Caco-2 (cell line): Measurements from ENCODE around the gene DENND1A. TPM values are rescaled to one million over a fixed set of nuclear protein-coding genes. Genes with fewer than 3 reads are reported as not detected.
A peak's percentile ranks its signal among the peaks of the same experiment; 100 is the strongest.

Experiments
- BruUV-seq: library from RNA; stranded (reverse); fragments of 400-500 nt; replicated peaks from 2 replicates; lab custom pipeline; 2021; lab: Mats Ljungman, UMichigan
- CTCF ChIA-PET: fragments of 300-600 bp; sonication (Branson Sonifier 250); formaldehyde crosslinking; loops from one replicate; lab custom pipeline; 2022; ENCODE audit warnings: antibody characterized with exemption; lab: Charles Lee
- POLR2A ChIA-PET: fragments of 300-600 bp; sonication (Branson Sonifier 250); formaldehyde crosslinking; loops from one replicate; lab custom pipeline; 2022; ENCODE audit warnings: antibody characterized with exemption; lab: Charles Lee
- DNase-seq, 2 experiments: peaks; one replicate each; pipeline versions ENCODE4 v3.0.0 to v3.0.0-alpha.2; 2020 to 2022
- H3K27me3 ChIP-seq: replicated peaks from 2 replicates; pipeline ENCODE4 v1.6.0; 2011; ENCODE audit warnings: low read length; ENCODE audit not compliant: control insufficient read depth, insufficient read depth
- H3K36me3 ChIP-seq: 2 replicates; pipeline ENCODE4 v1.5.1; 2011; ENCODE audit warnings: low read length; ENCODE audit not compliant: control insufficient read depth, insufficient read depth
- H3K4me1 ChIP-seq: fragments of 250-450 bp; sonication (Bioruptor Pico); 2 replicates; pipeline ENCODE4 v1.5.1; 2020; ENCODE audit warnings: mild to moderate bottlenecking
- H3K4me3 ChIP-seq: 2 replicates; pipeline ENCODE4 v1.5.1; 2011; ENCODE audit warnings: low read depth, mild to moderate bottlenecking, control low read depth, low read length
- H3K9me3 ChIP-seq: fragments of 250-450 bp; sonication (Bioruptor Pico); 2 replicates; pipeline ENCODE4 v1.5.1; 2020; ENCODE audit warnings: mild to moderate bottlenecking, moderate library complexity
- H3K27ac Mint-ChIP-seq: one replicate; pipeline ENCODE4 v1.8.0; 2022; ENCODE audit warnings: mixed read lengths; ENCODE audit not compliant: unreplicated experiment
- H3K27me3 Mint-ChIP-seq: one replicate; pipeline ENCODE4 v1.8.0; 2022; ENCODE audit warnings: mixed read lengths; ENCODE audit not compliant: insufficient read depth, unreplicated experiment
- H3K36me3 Mint-ChIP-seq: one replicate; pipeline ENCODE4 v1.8.0; 2022; ENCODE audit warnings: mild to moderate bottlenecking, mixed read lengths; ENCODE audit not compliant: insufficient read depth, unreplicated experiment
- H3K4me1 Mint-ChIP-seq: one replicate; pipeline ENCODE4 v1.8.0; 2022; ENCODE audit warnings: low read depth, mixed read lengths; ENCODE audit not compliant: unreplicated experiment
- H3K4me3 Mint-ChIP-seq: one replicate; pipeline ENCODE4 v1.8.0; 2022; ENCODE audit warnings: mild to moderate bottlenecking, moderate library complexity, mixed read lengths; ENCODE audit not compliant: unreplicated experiment
- H3K9me3 Mint-ChIP-seq: one replicate; pipeline ENCODE4 v1.8.0; 2022; ENCODE audit warnings: mixed read lengths; ENCODE audit not compliant: unreplicated experiment
- intact Hi-C: fragments of 100-400 bp; cut with micrococcal nuclease; formaldehyde crosslinking; loops from one replicate; pipeline ENCODE4 v1.10.0; 2022; ENCODE audit not compliant: unreplicated experiment
- total RNA-seq: library from RNA; stranded (reverse); gene quantifications from 2 replicates; pipeline ENCODE4 v1.2.3, GENCODE V29; 2022
- TF ChIP-seq, protein P1 (sequence below), 2 experiments: fragments of 200-600 bp in 1 of 2; IDR thresholded peaks; 1 replicate in 1 of 2; 2 replicates in 1 of 2; pipeline versions ENCODE4 v1.5.1 to v1.8.0; 2011 to 2022; ENCODE audit warnings: antibody characterized with exemption in 1 of 2, control low read depth in 1 of 2, inconsistent platforms in 1 of 2, low read depth in 1 of 2, low read length in 1 of 2, mild to moderate bottlenecking in 1 of 2, moderate library complexity in 1 of 2; ENCODE audit not compliant: insufficient read depth in 1 of 2, severe bottlenecking in 1 of 2, unreplicated experiment in 1 of 2

Gene DENND1A
- total RNA-seq, 1 experiment from 2014 or later, result 41.6 TPM

DNA sequence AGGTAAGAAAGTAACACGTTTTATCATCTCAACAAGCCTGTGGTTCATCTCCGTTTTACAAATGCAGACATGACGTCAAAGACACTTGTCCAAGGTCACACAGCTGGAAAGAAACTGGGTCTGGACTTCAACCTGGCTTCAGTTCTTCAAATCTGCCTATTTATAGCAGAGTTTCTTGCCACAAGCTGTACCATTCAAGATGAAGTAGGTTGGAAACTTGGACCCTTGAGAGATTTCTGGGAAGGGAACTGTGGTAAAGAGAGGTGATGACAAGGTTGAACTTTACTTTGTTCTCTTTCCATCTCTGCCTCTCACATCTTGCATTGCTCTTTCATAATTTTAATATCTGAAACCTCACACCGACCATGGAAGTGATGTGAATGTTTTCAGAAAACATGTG lies 29.9 kb upstream of the DENND1A start:
- no peak overlapping the region for H3K4me3 Mint-ChIP-seq
- H3K27ac Mint-ChIP-seq, result no peak overlapping the region
- no peaks in the 10 kb centered on the region for H3K27me3 Mint-ChIP-seq
- H3K4me1 ChIP-seq, result no peaks in the 10 kb centered on the region
- no peaks in the 10 kb centered on the region for H3K36me3 ChIP-seq
- no peaks in the 10 kb centered on the region for H3K36me3 Mint-ChIP-seq
- DNase-seq, result no peak
- no peak overlapping the region for H3K4me3 ChIP-seq
- no TSS peak for BruUV-seq
- intact Hi-C loops, result no loop called here
- H3K27me3 ChIP-seq, result no peaks in the 10 kb centered on the region
- H3K9me3 ChIP-seq, result no peaks in the 10 kb centered on the region
- TF ChIP-seq, protein P1, sequence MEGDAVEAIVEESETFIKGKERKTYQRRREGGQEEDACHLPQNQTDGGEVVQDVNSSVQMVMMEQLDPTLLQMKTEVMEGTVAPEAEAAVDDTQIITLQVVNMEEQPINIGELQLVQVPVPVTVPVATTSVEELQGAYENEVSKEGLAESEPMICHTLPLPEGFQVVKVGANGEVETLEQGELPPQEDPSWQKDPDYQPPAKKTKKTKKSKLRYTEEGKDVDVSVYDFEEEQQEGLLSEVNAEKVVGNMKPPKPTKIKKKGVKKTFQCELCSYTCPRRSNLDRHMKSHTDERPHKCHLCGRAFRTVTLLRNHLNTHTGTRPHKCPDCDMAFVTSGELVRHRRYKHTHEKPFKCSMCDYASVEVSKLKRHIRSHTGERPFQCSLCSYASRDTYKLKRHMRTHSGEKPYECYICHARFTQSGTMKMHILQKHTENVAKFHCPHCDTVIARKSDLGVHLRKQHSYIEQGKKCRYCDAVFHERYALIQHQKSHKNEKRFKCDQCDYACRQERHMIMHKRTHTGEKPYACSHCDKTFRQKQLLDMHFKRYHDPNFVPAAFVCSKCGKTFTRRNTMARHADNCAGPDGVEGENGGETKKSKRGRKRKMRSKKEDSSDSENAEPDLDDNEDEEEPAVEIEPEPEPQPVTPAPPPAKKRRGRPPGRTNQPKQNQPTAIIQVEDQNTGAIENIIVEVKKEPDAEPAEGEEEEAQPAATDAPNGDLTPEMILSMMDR (IDR thresholded peaks at IDR 0.05; ENCODE audit: insufficient read depth in 1 of 2, low read depth in 1 of 2, low read length in 1 of 2, severe bottlenecking in 1 of 2, unreplicated experiment in 1 of 2), result no peak
- ChIA-PET POLR2A (no interaction called here), CTCF (no interaction called here)
- no peaks in the 10 kb centered on the region for H3K4me1 Mint-ChIP-seq
- no peaks in the 10 kb centered on the region for H3K9me3 Mint-ChIP-seq

DNA sequence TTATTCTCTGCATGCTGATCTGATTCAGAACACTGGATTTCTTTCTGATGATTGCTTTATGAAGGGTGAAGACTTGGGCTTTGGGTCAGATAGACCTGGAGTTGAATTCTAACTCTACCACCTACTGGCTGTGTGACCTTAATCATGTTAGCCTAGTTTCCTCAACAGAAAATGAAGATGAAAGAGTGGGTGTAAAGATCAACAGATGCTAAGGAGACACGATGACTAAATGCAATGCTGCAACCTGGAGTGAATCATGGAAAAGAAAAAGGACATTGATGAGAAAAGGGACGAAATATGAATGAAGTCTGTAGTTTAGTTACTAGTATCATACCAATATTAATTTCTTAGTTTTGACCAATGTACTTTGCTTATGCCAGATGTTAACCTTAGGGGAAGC lies 27.8 kb upstream of the DENND1A start:
- BruUV-seq, result no TSS peak
- H3K4me1 Mint-ChIP-seq, result no peaks in the 10 kb centered on the region
- Histone ChIP-seq H3K27me3 (no peaks in the 10 kb centered on the region), H3K4me1 (no peaks in the 10 kb centered on the region), H3K4me3 (no peak overlapping the region), H3K36me3 (no peaks in the 10 kb centered on the region), H3K9me3 (no peaks in the 10 kb centered on the region)
- no peak overlapping the region for H3K4me3 Mint-ChIP-seq
- intact Hi-C loops, result no loop called here
- no peak overlapping the region for H3K27ac Mint-ChIP-seq
- no peak for DNase-seq
- H3K27me3 Mint-ChIP-seq, result no peaks in the 10 kb centered on the region
- no peaks in the 10 kb centered on the region for H3K9me3 Mint-ChIP-seq
- CTCF ChIA-PET, result no interaction called here
- POLR2A ChIA-PET, result no interaction called here
- H3K36me3 Mint-ChIP-seq, result no peaks in the 10 kb centered on the region
- TF ChIP-seq, protein P1 (IDR thresholded peaks at IDR 0.05; ENCODE audit: insufficient read depth in 1 of 2, low read depth in 1 of 2, low read length in 1 of 2, severe bottlenecking in 1 of 2, unreplicated experiment in 1 of 2), result no peak

DNA sequence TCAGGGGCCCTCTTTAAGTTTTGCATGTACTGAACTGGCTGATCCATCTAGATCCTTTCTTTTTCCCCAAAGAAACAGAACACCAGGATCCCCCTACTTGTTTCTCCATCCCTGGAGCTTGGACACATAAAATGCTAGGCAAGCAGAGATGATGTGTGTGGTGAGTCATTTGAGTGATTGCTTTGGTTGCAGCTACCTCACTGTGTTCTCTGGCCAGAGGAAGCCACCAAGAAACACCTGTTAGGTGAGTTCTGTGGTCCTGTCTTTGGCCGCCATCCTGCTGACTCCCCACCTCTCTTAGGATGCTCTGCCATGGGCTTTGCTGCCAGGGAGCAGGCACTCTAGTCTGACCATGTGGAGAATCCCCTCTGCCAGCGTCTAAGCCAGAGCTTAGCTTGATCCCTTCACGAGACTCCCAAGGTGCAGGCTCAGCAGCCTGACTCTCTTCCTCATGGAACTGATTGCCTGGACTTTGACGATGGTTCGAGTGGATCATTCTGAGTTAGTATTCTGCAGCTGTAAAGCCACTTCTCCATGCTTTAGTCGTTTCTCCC lies 27.3 kb upstream of the DENND1A start:
- Mint-ChIP-seq H3K4me3 (no peak overlapping the region), H3K9me3 (no peaks in the 10 kb centered on the region), H3K27ac (no peak overlapping the region), H3K36me3 (no peaks in the 10 kb centered on the region), H3K27me3 (no peaks in the 10 kb centered on the region), H3K4me1 (no peaks in the 10 kb centered on the region)
- Histone ChIP-seq H3K4me3 (no peak overlapping the region), H3K4me1 (no peaks in the 10 kb centered on the region), H3K9me3 (no peaks in the 10 kb centered on the region), H3K36me3 (no peaks in the 10 kb centered on the region), H3K27me3 (no peaks in the 10 kb centered on the region)
- intact Hi-C loops, result no loop called here
- TF ChIP-seq, protein P1 (IDR thresholded peaks at IDR 0.05; ENCODE audit: insufficient read depth in 1 of 2, low read depth in 1 of 2, low read length in 1 of 2, severe bottlenecking in 1 of 2, unreplicated experiment in 1 of 2), result no peak
- ChIA-PET POLR2A (no interaction called here), CTCF (no interaction called here)
- no TSS peak for BruUV-seq
- DNase-seq, result peak in 1 of 2 experiments; percentile 16
